Neuronal stem cell (in vitro differentiated cells): ENCODE data around the gene CASKIN2.

Experiments
- DNase-seq: peaks from one replicate; pipeline ENCODE4 v3.0.0-alpha.2; 2013; ENCODE audit warnings: low spot score
- H2AFZ ChIP-seq: one replicate; pipeline ENCODE4 v1.6.1; 2013; ENCODE audit warnings: mild to moderate bottlenecking, low read length, inconsistent platforms
- H2AK5ac ChIP-seq: 2 replicates; pipeline ENCODE4 v1.6.1; 2013; ENCODE audit warnings: low read depth, mild to moderate bottlenecking, inconsistent platforms, low read length, moderate library complexity, mixed read lengths
- H2BK120ac ChIP-seq: 2 replicates; pipeline ENCODE4 v1.6.1; 2013; ENCODE audit warnings: low read depth, mild to moderate bottlenecking, inconsistent platforms, low read length, moderate library complexity, mixed read lengths
- H2BK12ac ChIP-seq: one replicate; pipeline ENCODE4 v1.6.1; 2013; ENCODE audit warnings: low read length, inconsistent platforms
- H2BK15ac ChIP-seq: 2 replicates; pipeline ENCODE4 v1.6.1; 2013; ENCODE audit warnings: mild to moderate bottlenecking, low read length, inconsistent platforms, mixed read lengths
- H2BK5ac ChIP-seq: one replicate; pipeline ENCODE4 v1.6.1; 2013; ENCODE audit warnings: inconsistent platforms, mild to moderate bottlenecking, low read length, moderate library complexity
- H3K14ac ChIP-seq: one replicate; pipeline ENCODE4 v1.6.1; 2013; ENCODE audit warnings: low read length, inconsistent platforms
- H3K18ac ChIP-seq: 2 replicates; pipeline ENCODE4 v1.6.1; 2013; ENCODE audit warnings: low read length, inconsistent platforms
- H3K23ac ChIP-seq: 2 replicates; pipeline ENCODE4 v1.6.1; 2013; ENCODE audit warnings: low read depth, mild to moderate bottlenecking, mixed read lengths, low read length, inconsistent platforms; ENCODE audit not compliant: poor library complexity
- H3K27ac ChIP-seq: replicated peaks from 3 replicates; pipeline ENCODE4 v1.5.1; 2013; ENCODE audit warnings: low read length, inconsistent platforms
- H3K27me3 ChIP-seq, 3 experiments: 2 replicates each; pipeline ENCODE4 v1.6.1; 2013; ENCODE audit warnings: low read length in 3 of 3, mild to moderate bottlenecking in 2 of 3, inconsistent platforms in 1 of 3, low read depth in 1 of 3, mixed read lengths in 1 of 3, moderate library complexity in 1 of 3; ENCODE audit not compliant: control insufficient read depth in 3 of 3, insufficient read depth in 3 of 3
- H3K36me3 ChIP-seq, 2 donors: replicated peaks in 1 of 2; 2 replicates each; pipeline ENCODE4 v1.6.1; 2013; ENCODE audit warnings: low read length in 2 of 2; ENCODE audit not compliant: control insufficient read depth in 2 of 2, insufficient read depth in 2 of 2
- H3K4ac ChIP-seq: 2 replicates; pipeline ENCODE4 v1.6.1; 2013; ENCODE audit warnings: inconsistent platforms, mild to moderate bottlenecking, low read length, moderate library complexity
- H3K4me1 ChIP-seq, 2 donors: 1 replicate in 1 of 2; 2 replicates in 1 of 2; pipeline ENCODE4 v1.6.1; 2013; ENCODE audit warnings: low read length in 2 of 2, low read depth in 1 of 2; ENCODE audit not compliant: control insufficient read depth in 2 of 2, insufficient read depth in 1 of 2
- H3K4me2 ChIP-seq: one replicate; pipeline ENCODE4 v1.6.1; 2013; ENCODE audit warnings: mild to moderate bottlenecking, low read length, inconsistent platforms; ENCODE audit not compliant: insufficient read depth, poor library complexity, severe bottlenecking
- H3K4me3 ChIP-seq, 2 donors: 2 replicates each; pipeline ENCODE4 v1.5.1; 2013; ENCODE audit warnings: low read length in 2 of 2, mild to moderate bottlenecking in 2 of 2, inconsistent platforms in 1 of 2, moderate library complexity in 1 of 2
- H3K79me1 ChIP-seq: one replicate; pipeline ENCODE4 v1.6.1; 2013; ENCODE audit warnings: low read depth, mild to moderate bottlenecking, inconsistent platforms, low read length, moderate library complexity
- H3K9ac ChIP-seq: one replicate; pipeline ENCODE4 v1.6.1; 2013; ENCODE audit warnings: mild to moderate bottlenecking, low read depth, low read length, inconsistent platforms; ENCODE audit not compliant: poor library complexity
- H3K9me3 ChIP-seq, 2 donors: replicated peaks in 1 of 2; 2 replicates each; pipeline versions ENCODE3 to v1.6.1; 2013; ENCODE audit warnings: low read length in 2 of 2, mild to moderate bottlenecking in 2 of 2, inconsistent platforms in 1 of 2, low read depth in 1 of 2, mixed read lengths in 1 of 2, moderate library complexity in 1 of 2; ENCODE audit not compliant: control insufficient read depth in 2 of 2, insufficient read depth in 1 of 2
- H4K8ac ChIP-seq: one replicate; pipeline ENCODE4 v1.6.1; 2013; ENCODE audit warnings: low read depth, mild to moderate bottlenecking, inconsistent platforms, low read length, moderate library complexity
- H4K91ac ChIP-seq: one replicate; pipeline ENCODE4 v1.6.1; 2013; ENCODE audit warnings: low read length, low read depth, mild to moderate bottlenecking, inconsistent platforms; ENCODE audit not compliant: poor library complexity
- WGBS, 2 donors: extraction: QIAGEN DNeasy Blood & Tissue Kit; methylation state at CpG; one replicate each; pipeline ENCODE4 v1.1.7; 2013; ENCODE audit warnings: missing lambda C conversion rate in 2 of 2, mixed read lengths in 1 of 2; ENCODE audit not compliant: insufficient read length in 2 of 2, insufficient replicate concordance in 1 of 2; ENCODE audit errors: extremely low coverage in 2 of 2; 5-methylcytosine and 5-hydroxymethylcytosine counted together

CASKIN2 gene

GRCh38 chr17:75501378-75502071, 13.8 kb downstream of the CASKIN2 start:
- H3K14ac ChIP-seq = no peak overlapping the region
- H3K4me2 ChIP-seq = no peak overlapping the region
- H3K4me1 ChIP-seq = no peaks in the 10 kb centered on the region
- H2BK15ac ChIP-seq = no peak overlapping the region
- no peak overlapping the region for H3K4ac ChIP-seq
- no peak overlapping the region for H4K8ac ChIP-seq
- DNase-seq = no peak
- no peaks in the 10 kb centered on the region for H3K27me3 ChIP-seq
- H2AFZ ChIP-seq = no peak overlapping the region
- H3K79me1 ChIP-seq = peaks cover 8% of the 10 kb centered on the region
- H3K9me3 ChIP-seq = peaks cover 0 to 2% of the 10 kb centered on the region in 2 donors
- WGBS, 2 donors = no CpG with 5 or more reads among the region's 21 CpGs
- H2BK120ac ChIP-seq = no peak overlapping the region
- peak overlapping the region; percentile 22 for H2BK12ac ChIP-seq
- H3K36me3 ChIP-seq = peaks cover 50 to 91% of the 10 kb centered on the region in 2 donors
- H2AK5ac ChIP-seq = no peak overlapping the region
- H3K18ac ChIP-seq = no peak overlapping the region
- H3K27ac ChIP-seq = no peak overlapping the region
- peak overlapping the region; percentile 39 for H2BK5ac ChIP-seq
- H4K91ac ChIP-seq = no peak overlapping the region
- H3K9ac ChIP-seq = no peak overlapping the region
- H3K23ac ChIP-seq = no peak overlapping the region
- no peak overlapping the region for H3K4me3 ChIP-seq

- H3K9ac ChIP-seq = no peak overlapping the region
- no peak overlapping the region for H3K18ac ChIP-seq
- no peak overlapping the region for H2AFZ ChIP-seq
- no peak overlapping the region for H2AK5ac ChIP-seq
- no peak overlapping the region for H3K4ac ChIP-seq
- H3K27ac ChIP-seq = no peak overlapping the region
- no peaks in the 10 kb centered on the region for H3K4me1 ChIP-seq
- no peak overlapping the region for H3K4me3 ChIP-seq
- no peak overlapping the region for H3K14ac ChIP-seq
- no peak overlapping the region for H2BK12ac ChIP-seq
- H3K23ac ChIP-seq = peak overlapping the region; percentile 47
- H4K8ac ChIP-seq = peak overlapping the region; percentile 43
- DNase-seq = no peak
- peaks cover 8% of the 10 kb centered on the region for H3K79me1 ChIP-seq
- H3K4me2 ChIP-seq = no peak overlapping the region
- no peak overlapping the region for H4K91ac ChIP-seq
- no CpG with 5 or more reads among the region's 17 CpGs for WGBS, 2 donors
- no peak overlapping the region for H2BK120ac ChIP-seq
- peaks cover 0 to 2% of the 10 kb centered on the region in 2 donors for H3K9me3 ChIP-seq
- H3K36me3 ChIP-seq = peaks cover 50 to 91% of the 10 kb centered on the region in 2 donors
- no peaks in the 10 kb centered on the region for H3K27me3 ChIP-seq
- H2BK15ac ChIP-seq = no peak overlapping the region
- H2BK5ac ChIP-seq = peak overlapping the region; percentile 22
Observed at GRCh38 chr17:75500419-75501216, 14.7 kb downstream of the CASKIN2 start.

- Histone ChIP-seq H3K4ac (no peak overlapping the region), H3K4me3 (no peak overlapping the region), H3K36me3 (peaks cover 51 to 91% of the 10 kb centered on the region in 2 donors), H2BK12ac (no peak overlapping the region), H2AFZ (no peak overlapping the region), H2BK15ac (no peak overlapping the region), H4K91ac (no peak overlapping the region), H2BK120ac (no peak overlapping the region), H3K14ac (no peak overlapping the region), H3K79me1 (peaks cover 5% of the 10 kb centered on the region), H3K18ac (no peak overlapping the region), H2AK5ac (peak overlapping the region; percentile 27), H4K8ac (no peak overlapping the region), H3K9me3 (peaks cover 0 to 2% of the 10 kb centered on the region in 2 donors), H3K9ac (peak overlapping the region; percentile 27), H3K27ac (no peak overlapping the region), H3K4me1 (no peaks in the 10 kb centered on the region), H3K23ac (no peak overlapping the region), H2BK5ac (no peak overlapping the region), H3K27me3 (no peaks in the 10 kb centered on the region), H3K4me2 (no peak overlapping the region)
- no CpG with 5 or more reads among the region's 16 CpGs for WGBS, 2 donors
- DNase-seq = no peak
Observed at GRCh38 chr17:75499313-75500022, 15.9 kb downstream of the CASKIN2 start.
